SW480 (cell line): ENCODE data around the gene CABLES1.
A peak's percentile ranks its signal among the peaks of the same experiment; 100 is the strongest.
"Not testable (repeated sequence)": the region's sequence is repeated elsewhere in the genome, so short reads cannot be mapped to it uniquely, and the experiment has no call there.

Experiments used
- DNase-seq: peaks from one replicate; pipeline ENCODE4 v3.0.0-alpha.2; 2016; ENCODE audit warnings: low spot score

CABLES1 gene, protein sequence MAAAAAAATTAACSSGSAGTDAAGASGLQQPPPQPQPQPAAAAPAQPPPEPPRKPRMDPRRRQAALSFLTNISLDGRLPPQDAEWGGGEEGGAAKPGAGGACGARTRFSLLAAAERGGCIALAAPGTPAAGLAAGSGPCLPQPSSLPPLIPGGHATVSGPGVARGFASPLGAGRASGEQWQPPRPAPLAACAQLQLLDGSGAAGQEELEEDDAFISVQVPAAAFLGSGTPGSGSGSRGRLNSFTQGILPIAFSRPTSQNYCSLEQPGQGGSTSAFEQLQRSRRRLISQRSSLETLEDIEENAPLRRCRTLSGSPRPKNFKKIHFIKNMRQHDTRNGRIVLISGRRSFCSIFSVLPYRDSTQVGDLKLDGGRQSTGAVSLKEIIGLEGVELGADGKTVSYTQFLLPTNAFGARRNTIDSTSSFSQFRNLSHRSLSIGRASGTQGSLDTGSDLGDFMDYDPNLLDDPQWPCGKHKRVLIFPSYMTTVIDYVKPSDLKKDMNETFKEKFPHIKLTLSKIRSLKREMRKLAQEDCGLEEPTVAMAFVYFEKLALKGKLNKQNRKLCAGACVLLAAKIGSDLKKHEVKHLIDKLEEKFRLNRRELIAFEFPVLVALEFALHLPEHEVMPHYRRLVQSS

DNA sequence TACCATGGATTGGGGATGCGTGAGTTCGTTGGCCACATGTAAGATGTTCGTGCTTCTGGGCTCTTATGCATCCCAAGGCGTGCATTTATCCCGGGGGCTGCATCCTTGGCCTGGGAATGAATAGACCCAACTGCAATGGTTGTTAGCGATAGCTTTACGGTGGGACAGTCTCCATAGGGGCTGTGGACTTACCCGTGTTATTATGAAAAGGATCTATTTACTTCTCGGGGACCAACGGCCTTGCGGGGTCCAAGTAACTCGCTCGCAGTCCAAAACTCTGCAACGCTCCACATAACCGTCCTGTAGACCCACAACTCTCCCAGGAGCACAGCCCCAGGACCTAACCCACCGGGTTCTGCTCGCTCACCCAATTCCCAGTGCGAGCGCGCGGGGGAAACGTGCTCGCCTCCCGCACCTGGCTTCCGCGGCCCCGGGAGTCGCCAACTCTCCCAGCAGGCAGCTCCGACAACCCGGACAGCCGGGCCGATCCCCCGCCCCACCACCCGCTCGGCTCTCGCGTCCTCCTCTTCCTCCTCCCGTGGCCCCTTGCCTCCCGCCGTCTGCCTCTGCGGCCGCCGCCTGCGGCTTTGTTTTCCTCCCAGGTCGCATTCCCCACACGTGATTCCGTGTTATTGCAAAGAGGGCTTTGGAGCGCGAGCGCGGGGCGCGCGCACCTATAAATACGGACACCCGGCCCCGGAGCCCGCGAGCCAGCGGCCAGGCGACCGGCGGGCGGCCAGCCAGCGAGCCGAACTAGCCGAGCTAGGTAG, at the start of gene CABLES1:
Gene CABLES1 (plus strand): TSS at position 706 of the 770 bp plus-strand sequence. CDS start 278 bp downstream, outside the sequence.
- DNase-seq: peak; percentile 69

DNA sequence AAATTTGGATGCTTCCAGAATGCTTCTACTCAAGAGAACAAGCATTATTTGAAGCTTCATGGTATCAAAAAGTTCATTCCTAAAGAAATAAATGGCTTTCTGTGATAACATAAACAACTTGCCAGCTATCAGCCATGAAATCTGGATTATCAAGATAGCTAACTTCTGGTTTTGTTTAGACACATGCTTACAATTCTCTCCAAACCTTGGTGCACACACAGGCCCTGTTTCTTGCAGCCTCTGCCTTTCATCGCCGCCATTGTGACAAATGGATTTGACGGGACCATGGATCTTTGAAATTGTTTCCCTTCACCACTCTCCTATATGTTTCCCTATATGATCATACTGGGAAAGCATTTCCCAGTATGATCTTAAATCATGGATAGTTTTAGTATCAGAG, 47.9 kb upstream of the CABLES1 start:
- DNase-seq: no peak

DNA sequence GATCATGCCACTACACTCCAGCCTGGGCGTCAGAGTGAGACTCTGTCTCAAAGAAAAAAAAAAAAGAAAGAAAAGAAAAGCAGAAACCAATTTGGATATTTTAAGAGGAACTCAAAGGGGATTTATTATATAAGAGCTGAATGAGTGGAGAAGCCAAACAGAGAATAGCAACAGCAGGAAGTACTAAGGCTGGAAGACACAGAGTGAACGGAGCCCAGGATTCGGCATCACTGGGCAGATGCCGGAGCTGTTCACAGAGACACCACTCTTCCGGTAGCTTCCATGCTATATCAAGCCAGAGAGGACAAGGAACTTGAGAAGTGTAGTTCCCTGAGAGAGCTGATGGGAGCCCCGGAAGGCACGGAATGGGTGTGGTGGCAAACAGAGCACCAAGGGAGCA, 47.0 kb upstream of the CABLES1 start:
- no peak for DNase-seq

DNA sequence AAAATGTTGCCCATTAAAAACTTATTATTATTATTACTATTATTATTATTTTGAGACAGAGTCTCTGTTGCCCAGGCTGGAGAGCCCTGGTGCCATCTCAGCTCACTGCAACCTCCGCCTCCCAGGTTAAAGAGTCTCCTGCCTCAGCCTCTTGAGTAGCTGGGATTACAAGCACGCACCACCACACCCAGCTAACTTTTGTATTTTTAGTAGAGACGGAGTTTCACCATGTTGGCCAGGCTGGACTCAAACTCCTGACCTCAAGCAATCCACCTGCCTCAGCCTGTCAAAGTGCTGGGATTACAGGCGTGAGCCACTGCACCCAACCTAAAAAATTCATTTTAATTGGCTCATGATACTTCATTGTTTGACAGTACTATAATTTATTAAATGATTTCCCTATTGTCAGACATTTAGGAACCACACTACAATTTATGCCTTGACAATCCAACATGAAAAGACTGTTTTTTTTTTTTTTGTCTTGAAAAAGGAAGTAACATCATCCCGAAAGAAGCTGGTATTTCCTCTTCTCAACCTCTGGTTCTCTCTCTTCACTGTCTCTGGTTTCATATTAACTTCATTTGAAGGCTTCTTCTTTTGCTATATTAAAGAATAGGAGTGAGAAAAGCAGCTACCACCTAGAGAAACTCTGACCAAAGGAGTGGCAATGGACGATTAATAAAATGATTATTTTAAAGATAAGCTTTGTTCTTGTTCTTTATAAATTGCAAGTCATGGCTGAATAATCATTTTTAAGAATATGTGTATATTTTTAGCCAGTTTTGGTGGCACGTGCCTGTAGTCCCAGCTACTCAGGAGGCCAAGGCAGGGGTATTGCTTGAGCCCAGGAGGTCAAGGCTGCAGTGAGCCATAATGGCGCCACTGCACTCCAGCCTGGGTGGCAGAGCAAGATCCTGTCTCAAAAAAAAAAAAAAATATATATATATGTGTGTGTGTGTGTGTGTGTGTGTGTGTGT, 44.0 kb upstream of the CABLES1 start:
- not testable (repeated sequence) for DNase-seq

DNA sequence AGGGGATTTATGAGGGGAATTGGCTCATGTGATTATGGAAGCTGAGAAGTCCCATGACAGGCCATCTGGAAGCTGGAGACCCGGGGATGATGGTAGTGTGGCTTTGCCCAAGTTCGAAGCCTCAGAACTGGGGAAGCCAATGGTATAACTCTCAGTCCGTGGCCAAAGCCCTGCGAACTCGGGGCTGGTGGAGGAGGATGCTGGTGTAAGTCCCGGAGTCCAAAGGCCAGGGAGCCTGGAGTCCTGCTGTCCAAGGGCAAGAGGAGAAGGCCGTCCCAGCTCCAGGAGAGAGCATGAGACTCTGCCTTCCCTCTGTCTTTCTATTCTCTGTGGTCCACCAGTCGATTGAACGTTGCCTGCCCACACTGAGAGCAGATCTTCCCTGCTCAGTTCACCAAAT, 43.2 kb upstream of the CABLES1 start:
- DNase-seq: no peak

DNA sequence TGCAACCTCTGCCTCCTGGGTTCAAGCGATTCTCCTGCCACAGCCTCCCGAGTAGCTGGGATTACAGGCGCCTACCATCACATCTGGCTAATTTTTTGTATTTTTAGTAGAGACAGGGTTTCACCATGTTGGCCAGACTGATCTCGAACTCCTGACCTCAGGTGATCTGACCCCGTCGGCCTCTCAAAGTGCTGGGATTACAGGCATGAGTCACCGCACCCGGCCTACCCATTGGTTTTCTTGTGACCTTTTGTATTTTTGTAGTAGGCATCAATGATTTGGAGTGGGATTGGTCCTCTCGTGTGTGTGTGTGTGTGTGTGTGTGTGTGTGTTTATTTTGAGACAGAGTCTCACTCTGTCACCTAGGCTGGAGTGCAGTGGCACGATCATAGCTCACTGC, 42.2 kb upstream of the CABLES1 start:
- DNase-seq: not testable (repeated sequence)

DNA sequence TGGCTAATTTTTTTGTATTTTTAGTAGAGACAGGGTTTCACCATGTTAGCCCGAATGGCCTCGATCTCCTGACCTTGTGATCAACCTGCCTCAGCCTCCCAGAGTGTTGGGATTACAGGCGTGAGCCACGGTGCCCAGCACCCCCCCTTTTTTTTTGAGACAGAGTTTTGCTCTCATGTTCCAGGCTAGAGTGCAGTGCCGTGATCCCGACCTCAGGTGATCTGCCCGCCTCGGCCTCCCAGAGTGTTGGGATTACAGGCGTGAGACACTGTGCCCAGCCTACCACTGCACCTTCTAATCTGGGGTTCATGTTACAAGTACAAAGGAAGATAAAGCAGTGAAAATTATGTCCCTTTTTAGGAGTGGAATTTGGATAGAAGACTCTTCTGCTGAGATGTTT, 41.5 kb upstream of the CABLES1 start:
- DNase-seq: no peak

DNA sequence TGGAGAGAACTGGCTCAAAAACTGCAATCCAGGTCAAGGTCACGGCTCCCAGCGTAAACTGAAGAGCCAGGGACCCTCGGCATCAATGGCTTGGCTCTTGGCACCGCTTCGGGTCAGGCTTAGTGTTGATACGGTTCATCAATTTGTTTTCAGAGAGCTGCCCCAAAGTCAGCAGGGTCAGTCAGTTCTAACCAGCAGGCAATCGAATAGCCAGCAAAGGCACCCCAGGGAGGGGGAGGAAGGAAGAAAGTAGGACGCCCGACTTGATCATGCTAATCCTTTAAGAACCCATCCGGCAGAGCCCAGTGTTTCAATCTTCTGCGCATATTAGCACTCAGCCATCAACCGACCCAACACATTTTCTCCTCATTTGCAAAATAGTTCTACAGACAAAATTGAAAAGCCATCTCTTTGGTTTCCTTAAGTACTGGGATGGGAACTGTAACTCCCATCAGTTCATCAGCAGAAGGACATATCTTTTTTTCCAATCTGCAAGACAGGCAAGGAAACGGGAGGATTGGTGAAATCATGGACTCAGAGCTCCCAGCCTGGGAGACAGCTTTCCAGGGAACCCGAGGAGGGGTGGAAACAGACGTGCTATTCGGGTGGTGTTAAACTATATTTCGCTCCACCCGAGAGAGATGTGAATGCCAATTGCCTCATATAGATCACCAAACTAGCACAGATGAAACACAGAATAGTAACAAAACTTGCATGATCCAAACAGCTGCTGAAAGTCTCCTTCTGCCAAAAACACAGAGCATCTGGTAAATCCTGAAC, 40.7 kb upstream of the CABLES1 start:
- DNase-seq: no peak

DNA sequence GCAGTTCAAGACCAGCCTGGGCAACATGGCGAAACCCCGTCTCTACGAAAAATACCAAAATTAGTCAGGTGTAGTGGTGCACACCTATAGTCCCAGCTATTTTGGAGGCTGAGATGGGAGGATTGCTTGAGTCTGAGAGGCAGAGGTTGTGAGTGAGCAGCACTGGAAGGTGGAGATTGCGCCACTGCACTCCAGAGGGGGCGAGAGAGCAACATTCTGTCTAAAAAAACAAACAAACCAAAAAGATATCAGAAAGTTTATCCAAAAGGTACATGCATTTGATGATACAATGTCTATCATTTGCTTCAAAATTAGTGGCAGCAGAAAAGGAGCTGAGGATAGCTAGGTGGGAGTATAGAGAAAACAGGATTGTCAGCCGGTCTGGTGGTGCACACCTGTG, 39.8 kb upstream of the CABLES1 start:
- DNase-seq: no peak

DNA sequence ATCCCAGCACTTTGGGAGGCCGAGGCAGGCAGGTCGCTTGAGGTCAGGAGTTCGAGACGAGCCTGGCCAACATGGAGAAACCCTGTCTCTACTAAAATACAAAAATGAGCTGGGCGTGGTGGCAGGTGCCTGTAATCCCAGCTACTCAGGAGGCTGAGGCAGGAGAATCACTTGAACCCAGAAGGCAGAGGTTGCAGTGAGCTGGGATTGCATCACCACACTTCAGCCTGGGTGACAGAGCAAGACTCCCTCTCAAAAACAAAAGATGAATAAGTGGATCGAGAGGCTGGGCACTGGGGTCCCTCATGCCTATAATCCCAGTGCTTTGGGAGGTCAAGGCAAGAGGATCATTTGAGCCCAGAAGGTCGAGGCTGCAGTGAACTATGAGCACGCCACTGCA, 38.3 kb upstream of the CABLES1 start:
- DNase-seq: not testable (repeated sequence)

DNA sequence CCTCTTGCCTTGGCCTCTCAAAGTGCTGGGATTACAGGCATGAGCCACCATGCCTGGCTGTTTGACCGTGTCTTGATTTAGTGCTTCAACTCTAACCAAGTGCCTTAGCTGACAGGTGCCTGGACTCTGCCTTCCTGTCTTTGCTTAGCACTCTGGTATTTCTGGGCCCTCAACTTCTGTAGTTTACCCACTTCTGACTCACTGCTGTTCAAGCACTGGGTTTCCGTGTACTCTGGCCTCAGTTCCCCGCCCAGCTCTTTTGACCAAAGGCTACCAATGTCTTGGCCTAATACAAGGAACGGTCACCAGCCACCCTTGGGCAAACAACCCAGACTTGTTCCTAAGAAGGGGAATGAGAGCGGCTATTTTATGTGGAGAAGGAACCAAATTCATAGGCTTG, 35.7 kb upstream of the CABLES1 start:
- DNase-seq: no peak

DNA sequence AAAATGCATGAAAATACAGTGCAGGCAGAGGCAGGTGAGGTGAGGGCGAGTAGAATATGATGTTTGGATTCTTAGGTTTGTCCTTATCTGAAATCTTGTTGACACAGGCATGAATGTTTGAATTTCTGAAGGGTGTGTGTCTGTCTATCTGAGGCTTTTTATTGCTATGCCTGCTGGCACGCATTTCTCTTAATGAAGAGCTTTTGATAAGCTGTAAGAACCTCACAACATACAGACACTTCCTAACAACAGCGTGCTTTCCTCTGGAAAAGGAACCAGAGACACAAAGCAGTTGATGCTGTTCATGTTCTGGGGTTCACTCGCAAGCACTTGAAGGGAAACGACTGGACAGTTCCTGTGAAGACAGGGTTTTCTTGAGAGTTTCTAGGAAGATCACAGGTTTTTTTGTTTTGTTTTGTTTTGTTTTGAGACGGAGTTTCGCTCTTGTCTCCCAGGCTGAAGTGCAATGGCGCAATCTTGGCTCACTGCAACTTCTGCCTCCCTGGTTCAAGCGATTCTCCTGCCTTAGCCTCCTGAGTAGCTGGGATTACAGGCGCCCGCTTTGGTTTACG, 33.3 kb upstream of the CABLES1 start:
- no peak for DNase-seq

DNA sequence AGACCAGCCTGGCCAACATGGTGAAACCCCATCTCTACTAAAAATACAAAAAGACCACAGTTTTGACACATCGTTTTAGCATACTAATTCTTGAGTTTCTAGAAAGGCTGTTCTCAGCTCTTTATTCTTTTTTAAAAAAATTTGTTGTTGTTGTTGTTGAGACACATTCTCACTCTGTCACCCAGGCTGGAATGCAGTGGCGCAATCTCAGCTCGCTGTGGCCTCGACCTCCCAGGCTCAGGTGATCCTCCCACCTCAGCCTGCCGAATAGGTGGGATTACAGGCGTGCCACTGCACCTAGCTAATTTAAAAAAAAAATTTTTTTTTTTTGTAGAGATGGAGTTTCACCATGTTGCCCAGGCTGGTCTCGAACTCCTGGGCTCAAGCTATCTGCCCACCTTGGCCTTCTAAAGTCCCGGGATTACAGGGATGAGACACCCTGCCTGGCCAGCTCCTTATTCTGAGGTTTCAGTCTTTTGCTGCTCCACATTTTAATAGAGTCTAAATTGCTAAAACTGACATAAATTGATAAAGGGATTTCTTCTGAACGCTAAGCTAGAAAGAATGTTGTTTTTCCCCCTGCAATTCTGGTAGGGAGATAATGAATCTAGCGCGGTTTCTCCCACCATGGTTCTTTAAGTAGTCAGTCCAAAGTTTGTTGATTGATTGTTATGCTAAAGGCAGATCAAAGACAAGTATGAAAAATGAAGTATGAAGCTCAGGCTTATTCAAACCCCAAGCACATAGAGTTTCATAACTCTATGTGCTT, 32.6 kb upstream of the CABLES1 start:
- DNase-seq: no peak

DNA sequence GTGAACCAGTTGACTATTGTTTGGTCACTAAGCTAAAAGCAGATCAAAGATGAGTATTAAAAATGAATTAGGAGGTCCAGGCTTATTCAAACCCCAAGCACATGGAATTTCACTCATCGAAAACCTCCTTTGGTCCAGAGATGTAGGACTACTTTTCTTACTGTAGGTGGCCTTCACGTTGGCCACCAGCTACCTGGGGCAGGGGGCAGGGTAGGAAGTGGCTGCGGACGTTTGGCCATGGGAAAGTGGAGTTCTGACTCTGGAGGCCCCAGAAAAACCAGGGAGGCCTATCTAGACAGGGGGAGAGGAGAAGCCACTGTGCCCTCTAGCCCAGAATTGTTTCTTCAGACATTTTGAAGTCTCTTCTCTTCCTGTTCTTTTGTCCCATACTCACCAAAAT, 31.8 kb upstream of the CABLES1 start:
- no peak for DNase-seq

DNA sequence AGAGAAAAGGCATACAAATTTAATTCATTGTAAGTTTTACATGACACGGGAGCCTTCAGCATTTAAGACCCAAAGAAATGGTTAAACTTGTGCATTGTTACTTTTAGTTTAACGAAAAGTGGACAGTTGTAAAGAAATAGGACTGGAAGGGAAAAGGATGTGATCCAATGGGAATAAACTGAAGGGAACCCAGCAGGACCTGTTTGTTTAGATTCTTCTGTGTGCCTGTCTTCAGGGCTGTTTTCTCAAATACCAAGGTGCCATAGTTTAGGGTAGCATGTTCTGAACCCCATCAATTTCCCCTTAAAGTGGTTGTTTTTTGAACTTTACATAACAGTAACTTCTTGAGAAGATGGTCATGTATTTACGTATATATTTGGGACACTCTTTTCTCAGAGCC, 30.3 kb upstream of the CABLES1 start:
- no peak for DNase-seq

DNA sequence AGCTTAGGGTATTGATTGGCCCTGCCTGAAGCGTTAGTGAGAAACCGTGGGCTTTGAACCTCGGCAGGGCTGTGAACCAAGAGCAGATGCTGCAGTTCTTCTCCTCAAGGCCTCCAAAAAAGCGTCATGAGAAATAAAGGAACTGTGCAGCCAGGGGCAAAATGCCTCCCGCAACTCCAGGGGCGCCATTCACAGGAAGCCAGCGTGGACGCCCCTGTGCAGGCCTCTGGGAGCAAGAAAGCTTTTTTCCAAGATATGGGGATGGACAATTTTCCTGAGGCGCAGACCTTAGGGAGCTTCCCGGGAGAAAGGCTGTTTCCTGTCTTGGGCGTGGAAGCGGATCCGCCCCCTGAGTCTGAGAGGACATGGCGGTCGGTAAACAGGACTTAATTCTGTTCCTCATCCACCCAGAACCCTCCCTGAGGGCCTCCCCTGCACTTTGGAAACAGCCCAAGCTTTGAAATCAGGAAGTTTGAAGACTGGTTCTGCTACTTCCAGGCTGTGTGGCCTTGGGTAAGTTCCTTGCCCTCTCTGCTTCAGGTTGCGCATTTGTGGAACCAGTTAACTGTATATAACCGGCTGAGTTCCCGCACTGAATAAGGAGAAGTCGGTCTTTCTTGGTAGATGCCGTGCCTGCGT, 29.6 kb upstream of the CABLES1 start:
- no peak for DNase-seq

DNA sequence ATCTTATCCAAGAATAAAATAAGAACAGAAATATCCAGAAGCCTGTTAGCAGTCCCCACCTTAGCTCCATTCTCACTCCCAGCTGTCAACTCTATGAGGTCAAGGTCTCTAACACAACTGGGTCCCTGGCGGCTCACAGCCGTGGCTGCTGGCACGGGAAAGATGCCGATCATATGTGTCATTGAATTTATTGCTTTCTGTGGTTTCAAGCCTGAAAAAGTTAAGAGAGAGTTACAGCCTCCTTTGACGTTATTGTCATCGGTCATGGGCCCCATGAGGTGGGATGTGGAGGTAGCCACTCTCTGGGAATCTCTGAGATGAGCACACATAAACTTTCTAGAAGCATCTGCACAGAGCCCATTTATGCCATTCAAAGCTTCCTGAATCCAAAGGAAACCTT, 28.7 kb upstream of the CABLES1 start:
- peak; percentile 97 for DNase-seq

DNA sequence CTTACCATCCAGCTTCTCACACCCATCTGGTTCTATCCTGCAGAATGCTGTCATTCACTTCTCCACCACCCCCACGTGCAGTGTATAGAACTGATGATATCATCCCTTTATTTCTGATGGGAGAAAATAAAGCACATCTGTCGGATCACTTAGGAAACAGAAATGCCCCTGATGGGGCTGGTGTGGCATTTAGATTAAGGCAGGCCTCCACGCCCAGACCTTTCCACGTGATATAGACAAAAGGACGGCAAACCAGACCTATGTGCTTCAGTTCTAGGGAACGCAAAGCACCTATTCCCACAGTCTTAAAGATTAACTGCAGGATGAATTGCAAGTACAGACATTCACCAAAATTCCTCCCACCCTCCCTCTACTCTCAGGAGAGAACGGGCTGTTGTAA, 27.6 kb upstream of the CABLES1 start:
- DNase-seq: peak; percentile 46

DNA sequence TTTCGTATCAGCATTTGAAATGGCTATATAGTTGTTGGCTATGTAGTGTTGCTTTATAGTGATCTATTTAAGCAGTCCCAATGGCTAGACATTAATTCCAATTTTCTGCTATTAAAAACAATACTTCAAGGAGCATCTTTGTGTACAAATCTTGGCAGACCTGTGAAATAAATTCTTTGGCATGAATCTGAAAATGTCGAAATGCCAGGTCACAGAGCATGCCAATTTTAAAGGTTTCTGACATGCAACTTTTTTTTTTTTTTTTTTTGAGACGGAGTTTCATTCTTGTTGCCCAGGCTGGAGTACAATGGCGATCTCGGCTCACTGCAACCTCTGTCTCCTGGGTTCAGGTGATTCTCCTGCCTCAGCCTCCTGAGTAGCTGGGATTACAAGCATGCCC, 26.8 kb upstream of the CABLES1 start:
- no peak for DNase-seq
